Esophagus squamous epithelium (tissue), 5 donors: Measurements from ENCODE around the gene MOK. TPM values are rescaled to one million over a fixed set of nuclear protein-coding genes. Genes with fewer than 3 reads are reported as not detected.
"Not testable (repeated sequence)": the region's sequence is repeated elsewhere in the genome, so short reads cannot be mapped to it uniquely, and the experiment has no call there.

Experiments
- DNase-seq: peaks from one replicate; lab custom pipeline; 2025; lab: John Stamatoyannopoulos, UW
- H3K27ac ChIP-seq, 4 donors: fragments of 200-600 bp; sonication (generic); one replicate each; pipeline ENCODE4 v1.5.1; 2016 to 2019; ENCODE audit warnings: mild to moderate bottlenecking in 1 of 4
- H3K27me3 ChIP-seq, 4 donors: fragments of 200-600 bp; sonication (generic); 1 replicate in 3 of 4; 2 replicates in 1 of 4; pipeline versions ENCODE4 v1.5.1 to v1.6.0; 2017 to 2021; ENCODE audit warnings: antibody characterized with exemption in 1 of 4
- H3K36me3 ChIP-seq, 3 donors: fragments of 200-600 bp; sonication (generic); one replicate each; pipeline ENCODE4 v1.5.1; 2016 to 2019
- H3K4me1 ChIP-seq, 3 donors: fragments of 200-600 bp; sonication (generic); one replicate each; pipeline ENCODE4 v1.5.1; 2017 to 2019
- H3K4me3 ChIP-seq, 4 donors: fragments of 200-600 bp; sonication (generic); 1 replicate in 3 of 4; 2 replicates in 1 of 4; pipeline ENCODE4 v1.5.1; 2016 to 2019; ENCODE audit warnings: mild to moderate bottlenecking in 2 of 4, moderate library complexity in 1 of 4
- H3K9me3 ChIP-seq, 3 donors: fragments of 200-600 bp; sonication (generic); one replicate each; pipeline ENCODE4 v1.5.1; 2016 to 2019
- CTCF ChIP-seq, 6 experiments: fragments of 450-650 bp in 4 of 6; fragments of 200-600 bp in 2 of 6; sonication (generic) in 2 of 6; IDR thresholded peaks; one replicate each; pipeline ENCODE4 v1.5.1; 2016 to 2019; ENCODE audit warnings: antibody characterized with exemption in 6 of 6, mild to moderate bottlenecking in 4 of 6, moderate library complexity in 4 of 6
- POLR2A ChIP-seq, 4 donors: fragments of 450-650 bp; IDR thresholded peaks; one replicate each; pipeline ENCODE4 v1.6.1; 2017; ENCODE audit warnings: antibody characterized with exemption in 4 of 4, mild to moderate bottlenecking in 4 of 4, moderate library complexity in 3 of 4
- WGBS, 2 donors: methylation state at CpG; one replicate each; pipeline ENCODE4 v1.1.5; 2018; 5-methylcytosine and 5-hydroxymethylcytosine counted together
- intact Hi-C: fragments of 100-400 bp; cut with DNase I; formaldehyde crosslinking; loops from one replicate; pipeline ENCODE4 v1.15.0; 2022
- total RNA-seq, 4 donors: library from RNA; depleted of rRNA; stranded (reverse); fragments of >200 nt; gene quantifications; one replicate each; pipeline ENCODE4 v1.1.0, GENCODE V29; 2016
- donor health status: DM: yes; HTN: yes; CAD: no.

Gene MOK
- total RNA-seq, 4 donors from 2014 or later: 6.2 to 8.3 (median 6.4) TPM

GRCh38 chr14:102249981-102250380 lies 55.0 kb downstream of the MOK start:
- Histone ChIP-seq H3K4me1 (peaks cover 0 to 10% (median 0%) of the 10 kb centered on the region in 3 donors), H3K36me3 (peaks cover 0 to 13% (median 0%) of the 10 kb centered on the region in 3 donors), H3K27ac (no peak overlapping the region), H3K9me3 (no peaks in the 10 kb centered on the region), H3K27me3 (no peaks in the 10 kb centered on the region), H3K4me3 (no peak overlapping the region)
- intact Hi-C loops: no loop called here
- no peak for TF ChIP-seq CTCF (IDR thresholded peaks at IDR 0.05)
- no peak for TF ChIP-seq POLR2A (IDR thresholded peaks at IDR 0.05)
- no peak for DNase-seq
- WGBS, 2 donors: 100% methylated on average over 1 of the region's 6 CpGs; no CpG with 5 or more reads in 1 of the 2 donors

- DNase-seq: no peak
- Histone ChIP-seq H3K27ac (no peak overlapping the region), H3K27me3 (no peaks in the 10 kb centered on the region), H3K9me3 (no peaks in the 10 kb centered on the region), H3K36me3 (peaks cover 0 to 13% (median 0%) of the 10 kb centered on the region in 3 donors), H3K4me1 (peaks cover 0 to 10% (median 0%) of the 10 kb centered on the region in 3 donors), H3K4me3 (no peak overlapping the region)
- TF ChIP-seq CTCF (IDR thresholded peaks at IDR 0.05): no peak
- TF ChIP-seq POLR2A (IDR thresholded peaks at IDR 0.05): no peak
- 90 to 93% methylated on average over 10 to 11 of the region's 12 CpGs for WGBS, 2 donors
- intact Hi-C loops: no loop called here
These were observed 55.9 kb downstream of the MOK start for GRCh38 chr14:102249041-102249440.

GRCh38 chr14:102248121-102248520 lies 56.8 kb downstream of the MOK start:
- 82 to 85% methylated on average over 7 to 8 of the region's 8 CpGs for WGBS, 2 donors
- H3K4me3 ChIP-seq: no peak overlapping the region
- H3K27me3 ChIP-seq: no peaks in the 10 kb centered on the region
- TF ChIP-seq CTCF (IDR thresholded peaks at IDR 0.05): no peak
- no peak for TF ChIP-seq POLR2A (IDR thresholded peaks at IDR 0.05)
- DNase-seq: no peak
- H3K9me3 ChIP-seq: no peaks in the 10 kb centered on the region
- no peak overlapping the region for H3K27ac ChIP-seq
- intact Hi-C loops: no loop called here
- peaks cover 0 to 10% (median 0%) of the 10 kb centered on the region in 3 donors for H3K4me1 ChIP-seq
- H3K36me3 ChIP-seq: peaks cover 0 to 13% (median 0%) of the 10 kb centered on the region in 3 donors

- Histone ChIP-seq H3K27ac (no peak overlapping the region), H3K27me3 (no peaks in the 10 kb centered on the region), H3K4me1 (peaks cover 0 to 10% (median 0%) of the 10 kb centered on the region in 3 donors), H3K4me3 (no peak overlapping the region), H3K36me3 (peaks cover 0 to 13% (median 0%) of the 10 kb centered on the region in 3 donors), H3K9me3 (no peaks in the 10 kb centered on the region)
- intact Hi-C loops: no loop called here
- no peak for TF ChIP-seq POLR2A (IDR thresholded peaks at IDR 0.05)
- TF ChIP-seq CTCF (IDR thresholded peaks at IDR 0.05): no peak
- no peak for DNase-seq
- WGBS, 2 donors: 33 to 34% methylated on average over 9 of the region's 9 CpGs
These were observed 58.9 kb downstream of the MOK start for GRCh38 chr14:102246071-102246470.

GRCh38 chr14:102243795-102244194 lies 61.2 kb downstream of the MOK start:
- intact Hi-C loops, H3K4me1 ChIP-seq, H3K4me3 ChIP-seq, DNase-seq, H3K36me3 ChIP-seq, H3K27me3 ChIP-seq, H3K27ac ChIP-seq, H3K9me3 ChIP-seq: not testable (repeated sequence)
- 89 to 97% methylated on average over 4 of the region's 4 CpGs for WGBS, 2 donors

GRCh38 chr14:102241147-102241546 lies 63.8 kb downstream of the MOK start:
- Histone ChIP-seq H3K27me3 (no peaks in the 10 kb centered on the region), H3K4me3 (no peak overlapping the region), H3K4me1 (peaks cover 0 to 7% (median 0%) of the 10 kb centered on the region in 3 donors), H3K27ac (no peak overlapping the region), H3K36me3 (no peaks in the 10 kb centered on the region), H3K9me3 (no peaks in the 10 kb centered on the region)
- TF ChIP-seq CTCF (IDR thresholded peaks at IDR 0.05): no peak
- TF ChIP-seq POLR2A (IDR thresholded peaks at IDR 0.05): no peak
- DNase-seq: no peak
- intact Hi-C loops: no loop called here
- 83% methylated on average over 4 of the region's 4 CpGs for WGBS, 2 donors

GRCh38 chr14:102240481-102240880 lies 64.5 kb downstream of the MOK start:
- intact Hi-C loops, H3K27ac ChIP-seq, DNase-seq, H3K9me3 ChIP-seq, H3K4me1 ChIP-seq, H3K4me3 ChIP-seq, H3K36me3 ChIP-seq, H3K27me3 ChIP-seq: not testable (repeated sequence)
- 86 to 95% methylated on average over 5 of the region's 5 CpGs for WGBS, 2 donors
